LNCAP (cell line): ENCODE results near the gene SLC13A4.
A peak's percentile ranks its signal among the peaks of the same experiment; 100 is the strongest.

ENCODE experiments used
- CTCF ChIP-seq: fragments of 450-650 bp; IDR thresholded peaks from 2 replicates; pipeline ENCODE4 v1.5.1; 2017; ENCODE audit warnings: mild to moderate bottlenecking

SLC13A4 gene

GRCh38 chr7:135684136-135684535 lies 43.9 kb downstream of the SLC13A4 start:
- TF ChIP-seq CTCF, result no peak

GRCh38 chr7:135683609-135684008 lies 44.4 kb downstream of the SLC13A4 start:
- no peak for TF ChIP-seq CTCF

- no peak for TF ChIP-seq CTCF
These were observed 45.8 kb downstream of the SLC13A4 start for GRCh38 chr7:135682191-135682590.

DNA sequence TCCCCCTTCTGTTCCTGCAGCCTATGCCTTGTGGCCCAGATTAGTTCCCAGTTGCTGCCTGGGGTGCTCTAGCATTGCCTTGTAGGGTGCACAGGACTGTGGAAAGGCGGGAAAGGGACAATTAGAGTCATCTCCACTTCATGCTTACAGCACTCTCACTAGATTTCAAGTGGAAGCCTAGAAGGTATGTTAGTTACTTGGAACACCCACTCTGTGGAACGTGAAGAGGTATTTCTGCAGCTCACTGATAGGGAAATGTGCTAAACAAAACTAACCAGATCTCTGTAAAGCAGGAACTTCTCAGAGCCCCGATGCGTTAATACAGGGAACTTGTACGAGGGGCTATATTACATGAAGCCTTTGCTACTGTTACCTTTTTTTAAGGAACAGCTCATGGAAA lies 46.2 kb downstream of the SLC13A4 start:
- TF ChIP-seq CTCF, result no peak

- no peak for TF ChIP-seq CTCF
These were observed 49.1 kb downstream of the SLC13A4 start for GRCh38 chr7:135678612-135679575.

DNA sequence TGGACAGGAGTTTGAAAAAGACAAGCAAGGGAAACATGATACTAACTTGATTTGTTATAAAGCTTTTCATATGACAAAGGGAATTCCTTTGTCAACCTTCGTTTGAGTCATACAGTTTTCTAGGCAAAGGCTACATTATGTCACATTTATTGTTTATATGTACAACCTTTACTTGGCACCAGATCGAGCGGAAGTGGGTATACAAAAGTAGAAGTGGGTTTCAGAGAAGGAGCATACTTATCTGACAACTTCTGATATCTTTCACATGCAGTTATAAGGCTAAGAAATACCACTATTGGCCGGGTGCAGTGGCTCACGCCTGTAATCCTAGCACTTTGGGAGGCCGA lies 54.7 kb downstream of the SLC13A4 start:
- no peak for TF ChIP-seq CTCF

DNA sequence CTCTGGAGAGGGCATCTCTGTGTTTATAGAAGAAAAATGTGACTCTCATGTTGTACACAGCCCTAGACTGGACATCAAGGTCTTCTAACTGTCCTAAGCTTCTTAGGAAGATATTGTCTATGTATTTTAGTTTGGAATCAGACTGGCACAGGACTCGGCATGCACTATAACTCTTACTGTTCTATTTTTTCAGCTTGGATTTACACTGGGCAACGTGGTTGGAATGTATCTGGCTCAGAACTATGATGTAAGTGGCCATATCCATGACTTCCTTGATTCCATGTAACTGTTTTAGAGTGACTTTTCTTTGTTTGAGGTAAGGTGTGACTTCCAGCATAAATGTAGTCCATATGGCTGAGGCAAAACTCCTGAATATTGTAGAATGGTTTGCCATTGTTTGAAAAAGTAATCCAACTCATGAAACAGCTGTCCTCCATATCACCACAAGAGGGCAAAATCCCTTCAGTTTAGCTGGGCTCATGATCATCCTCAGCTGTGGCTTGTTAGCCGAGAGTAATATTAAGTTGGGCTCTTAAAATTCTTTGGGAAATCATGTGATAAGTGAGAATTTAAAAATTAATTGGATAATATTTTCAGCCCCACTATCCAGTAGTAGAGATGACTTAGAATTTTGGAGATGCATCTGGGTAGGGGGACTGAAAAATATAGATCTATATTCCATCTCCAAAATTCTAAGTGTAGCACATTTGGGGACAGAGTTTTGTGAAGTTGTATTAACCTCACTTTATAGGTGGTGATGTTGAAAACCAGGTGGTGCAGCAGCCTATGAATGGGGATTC lies 55.2 kb downstream of the SLC13A4 start:
- peak; percentile 89 for TF ChIP-seq CTCF
